ENCODE data around the gene RECQL5.
A peak's percentile ranks its signal among the peaks of the same experiment; 100 is the strongest.

Gene RECQL5

GRCh38 chr17:75622076-75622475, 44.9 kb downstream of the RECQL5 start:
- ChIA-PET CTCF (interaction anchor here (6.2 kb wide), 1 partner anchor 12 kb away, joined by 58 read pairs; the partner anchor contains the start of gene SMIM5), POLR2A (interaction anchor here (0.5 to 1.0 kb wide), 2 partner anchors 21 to 233 kb away, joined by 3 to 4 read pairs; partner anchors contain the start of gene WBP2)
- no peak for DNase-seq (ENCODE audit: extremely low spot score)
- TF ChIP-seq CTBP1 (IDR thresholded peaks at IDR 0.05; ENCODE audit: borderline replicate concordance), result no peak
- TF ChIP-seq BHLHE40 (IDR thresholded peaks at IDR 0.05; ENCODE audit: borderline replicate concordance), result no peak
- TF ChIP-seq ELF4 (IDR thresholded peaks at IDR 0.05), result no peak
- TF ChIP-seq ZNF384 (IDR thresholded peaks at IDR 0.05), result no peak
- TF ChIP-seq FOXA1 (IDR thresholded peaks at IDR 0.05), result no peak
- TF ChIP-seq FOXK2 (IDR thresholded peaks at IDR 0.05), result no peak
- TF ChIP-seq NFRKB (IDR thresholded peaks at IDR 0.05), result no peak
- TF ChIP-seq HDGF (IDR thresholded peaks at IDR 0.05; ENCODE audit: borderline replicate concordance), result no peak
- no peak for TF ChIP-seq SP1 (IDR thresholded peaks at IDR 0.05)
- TF ChIP-seq ARNT (IDR thresholded peaks at IDR 0.05), result no peak
- TF ChIP-seq TARDBP (IDR thresholded peaks at IDR 0.05), result no peak
- TF ChIP-seq PKNOX1 (IDR thresholded peaks at IDR 0.05), result no peak
- no peak for TF ChIP-seq LEF1 (IDR thresholded peaks at IDR 0.05; ENCODE audit: borderline replicate concordance)
- no peak for TF ChIP-seq L3MBTL2 (conservative IDR thresholded peaks at IDR 0.05)
- no peak for TF ChIP-seq SUZ12 (IDR thresholded peaks at IDR 0.05)
- no peak for TF ChIP-seq FOXM1 (IDR thresholded peaks at IDR 0.05; ENCODE audit: borderline replicate concordance)

- POLR2A ChIA-PET, result interaction anchor here (0.8 to 1.2 kb wide), 3 partner anchors 20 to 158 kb away, joined by 3 to 4 read pairs (median 3); a partner anchor contains a TSS
- CTCF ChIA-PET, result interaction anchor here (6.2 kb wide), 1 partner anchor 12 kb away, joined by 58 read pairs; the partner anchor contains the start of gene SMIM5
- TF ChIP-seq L3MBTL2 (conservative IDR thresholded peaks at IDR 0.05) (no peak), PKNOX1 (IDR thresholded peaks at IDR 0.05) (no peak), SP1 (IDR thresholded peaks at IDR 0.05) (no peak), TARDBP (IDR thresholded peaks at IDR 0.05) (no peak), SUZ12 (IDR thresholded peaks at IDR 0.05) (no peak), FOXK2 (IDR thresholded peaks at IDR 0.05) (no peak), ARNT (IDR thresholded peaks at IDR 0.05) (no peak), FOXA1 (IDR thresholded peaks at IDR 0.05) (no peak), LEF1 (IDR thresholded peaks at IDR 0.05; ENCODE audit: borderline replicate concordance) (no peak), NFRKB (IDR thresholded peaks at IDR 0.05) (no peak), ELF4 (IDR thresholded peaks at IDR 0.05) (no peak), CTBP1 (IDR thresholded peaks at IDR 0.05; ENCODE audit: borderline replicate concordance) (no peak), FOXM1 (IDR thresholded peaks at IDR 0.05; ENCODE audit: borderline replicate concordance) (no peak)
- no peak for DNase-seq (ENCODE audit: extremely low spot score)
These were observed 45.5 kb downstream of the RECQL5 start for GRCh38 chr17:75621489-75621888.

- ChIA-PET CTCF (interaction anchor here (0.6 to 6.2 kb wide), 6 partner anchors 14 to 1982 kb away, joined by 3 to 58 read pairs (median 4); partner anchors contain the start of gene SMIM5), POLR2A (interaction anchor here (1.3 kb wide), 1 partner anchor 14 kb away, joined by 3 read pairs; the partner anchor contains the start of gene SMIM5)
- TF ChIP-seq HDGF (IDR thresholded peaks at IDR 0.05; ENCODE audit: borderline replicate concordance), result no peak
- TF ChIP-seq ELF4 (IDR thresholded peaks at IDR 0.05), result no peak
- no peak for TF ChIP-seq LEF1 (IDR thresholded peaks at IDR 0.05; ENCODE audit: borderline replicate concordance)
- peak; percentile 61 for DNase-seq (ENCODE audit: extremely low spot score)
These were observed 47.2 kb downstream of the RECQL5 start for GRCh38 chr17:75619506-75620431.

GRCh38 chr17:75617675-75618074, 49.3 kb downstream of the RECQL5 start:
- ChIA-PET CTCF (interaction anchor here (2.3 to 2.6 kb wide), 3 partner anchors 8 to 16 kb away, joined by 12 to 15 read pairs (median 13); partner anchors contain the start of gene SMIM5), POLR2A (interaction anchor here (0.7 kb wide), 1 partner anchor 453 kb away, joined by 3 read pairs; no protein-coding TSS in a partner anchor)
- no peak for DNase-seq (ENCODE audit: extremely low spot score)
- no peak for TF ChIP-seq L3MBTL2 (conservative IDR thresholded peaks at IDR 0.05)
- no peak for TF ChIP-seq ELF4 (IDR thresholded peaks at IDR 0.05)
- no peak for TF ChIP-seq BHLHE40 (IDR thresholded peaks at IDR 0.05; ENCODE audit: borderline replicate concordance)
- no peak for TF ChIP-seq SUZ12 (IDR thresholded peaks at IDR 0.05)
- TF ChIP-seq SP1 (IDR thresholded peaks at IDR 0.05), result no peak
- TF ChIP-seq NFRKB (IDR thresholded peaks at IDR 0.05), result no peak

GRCh38 chr17:75617218-75617617, 49.7 kb downstream of the RECQL5 start:
- TF ChIP-seq SUZ12 (IDR thresholded peaks at IDR 0.05) (no peak), ELF4 (IDR thresholded peaks at IDR 0.05) (no peak), BHLHE40 (IDR thresholded peaks at IDR 0.05; ENCODE audit: borderline replicate concordance) (no peak), ZNF384 (IDR thresholded peaks at IDR 0.05) (no peak), CTBP1 (IDR thresholded peaks at IDR 0.05; ENCODE audit: borderline replicate concordance) (no peak), PKNOX1 (IDR thresholded peaks at IDR 0.05) (no peak), ARNT (IDR thresholded peaks at IDR 0.05) (no peak), FOXM1 (IDR thresholded peaks at IDR 0.05; ENCODE audit: borderline replicate concordance) (no peak), LEF1 (IDR thresholded peaks at IDR 0.05; ENCODE audit: borderline replicate concordance) (no peak), SP1 (IDR thresholded peaks at IDR 0.05) (no peak), FOXK2 (IDR thresholded peaks at IDR 0.05) (no peak), FOXA1 (IDR thresholded peaks at IDR 0.05) (no peak), TARDBP (IDR thresholded peaks at IDR 0.05) (no peak), HDGF (IDR thresholded peaks at IDR 0.05; ENCODE audit: borderline replicate concordance) (no peak)
- ChIA-PET CTCF (interaction anchor here (2.3 to 2.6 kb wide), 3 partner anchors 8 to 16 kb away, joined by 12 to 15 read pairs (median 13); partner anchors contain the start of gene SMIM5), POLR2A (interaction anchor here (0.7 kb wide), 1 partner anchor 452 kb away, joined by 3 read pairs; no protein-coding TSS in a partner anchor)
- DNase-seq (ENCODE audit: extremely low spot score), result no peak

All from HEK293T (cell line).